Measurements from ENCODE around the gene ZNF75A.

ZNF75A gene

DNA sequence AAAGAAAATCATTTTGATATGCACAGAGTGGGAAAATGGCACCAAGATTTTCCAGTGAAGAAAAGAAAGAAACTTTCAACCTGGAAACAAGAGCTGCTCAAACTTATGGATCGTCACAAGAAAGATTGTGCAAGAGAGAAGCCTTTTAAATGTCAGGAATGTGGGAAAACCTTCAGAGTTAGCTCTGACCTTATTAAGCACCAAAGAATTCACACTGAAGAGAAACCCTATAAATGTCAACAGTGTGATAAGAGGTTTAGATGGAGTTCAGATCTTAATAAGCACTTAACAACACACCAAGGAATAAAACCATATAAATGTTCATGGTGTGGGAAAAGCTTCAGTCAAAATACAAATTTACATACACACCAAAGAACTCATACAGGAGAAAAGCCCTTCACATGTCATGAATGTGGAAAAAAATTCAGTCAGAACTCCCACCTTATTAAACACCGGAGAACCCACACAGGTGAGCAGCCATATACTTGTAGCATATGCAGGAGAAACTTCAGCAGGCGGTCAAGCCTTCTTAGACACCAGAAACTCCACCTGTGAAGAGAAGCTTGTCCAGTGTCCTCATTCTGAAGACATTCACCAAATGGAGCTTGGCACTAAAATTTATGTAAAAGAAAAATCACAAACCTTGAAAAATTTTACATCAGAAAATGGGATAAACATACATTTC lies 12.2 kb downstream of the ZNF75A start:
- no peaks in the 10 kb centered on the region for H3K4me1 Mint-ChIP-seq (ENCODE audit: low read depth)
- H3K27me3 Mint-ChIP-seq (ENCODE audit: low read depth) = no peaks in the 10 kb centered on the region
- H3K36me3 Mint-ChIP-seq (ENCODE audit: low read depth) = peaks cover 72% of the 10 kb centered on the region
- no peak overlapping the region for H3K27ac Mint-ChIP-seq
- no peak for DNase-seq (ENCODE audit: low spot score)
- H3K4me3 Mint-ChIP-seq = no peak overlapping the region
- H3K9me3 Mint-ChIP-seq = peaks cover 83% of the 10 kb centered on the region

- no peak overlapping the region for H3K27ac Mint-ChIP-seq
- peaks cover 62% of the 10 kb centered on the region for H3K9me3 Mint-ChIP-seq
- H3K27me3 Mint-ChIP-seq (ENCODE audit: low read depth) = no peaks in the 10 kb centered on the region
- no peak for DNase-seq (ENCODE audit: low spot score)
- no peaks in the 10 kb centered on the region for H3K4me1 Mint-ChIP-seq (ENCODE audit: low read depth)
- peaks cover 28% of the 10 kb centered on the region for H3K36me3 Mint-ChIP-seq (ENCODE audit: low read depth)
- H3K4me3 Mint-ChIP-seq = no peak overlapping the region
These were observed 16.5 kb downstream of the ZNF75A start for GRCh38 chr16:3321816-3322215.

DNA sequence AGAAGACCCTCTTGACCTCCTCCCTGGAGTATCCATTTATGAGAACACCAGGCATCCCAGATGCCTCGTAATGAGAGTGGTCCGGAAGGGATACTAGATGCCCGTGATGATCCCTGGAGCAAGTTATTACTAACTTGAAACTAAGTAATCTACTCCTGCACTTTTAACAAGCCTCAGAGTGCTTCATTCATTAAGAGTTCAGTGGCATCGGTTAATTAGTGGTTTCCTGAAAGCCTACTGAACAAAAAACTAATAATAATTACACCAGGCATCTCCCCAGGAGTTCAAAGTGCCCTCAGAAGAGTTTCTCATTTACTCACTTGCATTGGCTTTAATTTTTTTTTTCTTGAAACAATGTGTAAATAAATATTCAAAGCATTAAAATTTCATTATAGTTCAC lies 22.2 kb downstream of the ZNF75A start:
- no peaks in the 10 kb centered on the region for H3K4me1 Mint-ChIP-seq (ENCODE audit: low read depth)
- H3K4me3 Mint-ChIP-seq = no peak overlapping the region
- DNase-seq (ENCODE audit: low spot score) = no peak
- no peaks in the 10 kb centered on the region for H3K27me3 Mint-ChIP-seq (ENCODE audit: low read depth)
- H3K36me3 Mint-ChIP-seq (ENCODE audit: low read depth) = no peaks in the 10 kb centered on the region
- peaks cover 40% of the 10 kb centered on the region for H3K9me3 Mint-ChIP-seq
- no peak overlapping the region for H3K27ac Mint-ChIP-seq

GRCh38 chr16:3328104-3328503 lies 22.8 kb downstream of the ZNF75A start:
- H3K27me3 Mint-ChIP-seq (ENCODE audit: low read depth) = no peaks in the 10 kb centered on the region

DNA sequence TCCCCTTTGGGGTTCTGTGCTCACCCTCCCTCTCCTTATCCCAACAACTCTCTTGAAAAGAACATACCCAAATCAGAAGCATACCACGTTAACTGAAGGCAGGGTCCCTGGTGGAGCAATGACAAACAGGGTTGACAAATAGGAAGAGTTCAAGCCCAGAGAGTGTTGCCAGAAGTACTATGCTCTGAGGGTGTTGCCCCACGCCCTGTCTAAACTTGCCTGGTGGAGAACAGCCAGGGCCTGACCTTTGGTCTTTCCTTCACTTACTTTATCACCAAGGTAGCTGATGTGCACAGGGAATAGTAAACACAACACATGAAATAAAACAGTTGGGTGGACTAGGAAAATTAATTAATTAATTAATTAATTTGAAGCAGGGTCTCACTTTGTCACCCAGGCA lies 23.3 kb downstream of the ZNF75A start:
- H3K4me1 Mint-ChIP-seq (ENCODE audit: low read depth) = no peaks in the 10 kb centered on the region
- H3K36me3 Mint-ChIP-seq (ENCODE audit: low read depth) = peaks cover 1% of the 10 kb centered on the region
- H3K27me3 Mint-ChIP-seq (ENCODE audit: low read depth) = no peaks in the 10 kb centered on the region
- H3K9me3 Mint-ChIP-seq = peaks cover 40% of the 10 kb centered on the region
- H3K4me3 Mint-ChIP-seq = no peak overlapping the region
- DNase-seq (ENCODE audit: low spot score) = no peak
- H3K27ac Mint-ChIP-seq = no peak overlapping the region

More at GRCh38 chr16:3328104-3328503, 22.8 kb downstream of the ZNF75A start:
- Mint-ChIP-seq H3K9me3 (peaks cover 40% of the 10 kb centered on the region), H3K27ac (no peak overlapping the region), H3K4me1 (ENCODE audit: low read depth) (no peaks in the 10 kb centered on the region), H3K4me3 (no peak overlapping the region), H3K36me3 (ENCODE audit: low read depth) (no peaks in the 10 kb centered on the region)
- no peak for DNase-seq (ENCODE audit: low spot score)

- DNase-seq (ENCODE audit: low spot score) = no peak
- Mint-ChIP-seq H3K4me1 (ENCODE audit: low read depth) (no peaks in the 10 kb centered on the region), H3K27me3 (ENCODE audit: low read depth) (no peaks in the 10 kb centered on the region), H3K4me3 (no peak overlapping the region), H3K27ac (no peak overlapping the region), H3K36me3 (ENCODE audit: low read depth) (no peaks in the 10 kb centered on the region), H3K9me3 (peaks cover 17% of the 10 kb centered on the region)
These were observed 40.7 kb downstream of the ZNF75A start for GRCh38 chr16:3346041-3346440.

- Mint-ChIP-seq H3K27me3 (ENCODE audit: low read depth) (no peaks in the 10 kb centered on the region), H3K36me3 (ENCODE audit: low read depth) (no peaks in the 10 kb centered on the region), H3K9me3 (peaks cover 23% of the 10 kb centered on the region), H3K4me3 (no peak overlapping the region), H3K4me1 (ENCODE audit: low read depth) (no peaks in the 10 kb centered on the region), H3K27ac (no peak overlapping the region)
- DNase-seq (ENCODE audit: low spot score) = no peak
These were observed 42.3 kb downstream of the ZNF75A start for GRCh38 chr16:3347586-3347985.

GRCh38 chr16:3348547-3349167 lies 43.4 kb downstream of the ZNF75A start:
- no peaks in the 10 kb centered on the region for H3K27me3 Mint-ChIP-seq (ENCODE audit: low read depth)
- no peak overlapping the region for H3K27ac Mint-ChIP-seq

DNA sequence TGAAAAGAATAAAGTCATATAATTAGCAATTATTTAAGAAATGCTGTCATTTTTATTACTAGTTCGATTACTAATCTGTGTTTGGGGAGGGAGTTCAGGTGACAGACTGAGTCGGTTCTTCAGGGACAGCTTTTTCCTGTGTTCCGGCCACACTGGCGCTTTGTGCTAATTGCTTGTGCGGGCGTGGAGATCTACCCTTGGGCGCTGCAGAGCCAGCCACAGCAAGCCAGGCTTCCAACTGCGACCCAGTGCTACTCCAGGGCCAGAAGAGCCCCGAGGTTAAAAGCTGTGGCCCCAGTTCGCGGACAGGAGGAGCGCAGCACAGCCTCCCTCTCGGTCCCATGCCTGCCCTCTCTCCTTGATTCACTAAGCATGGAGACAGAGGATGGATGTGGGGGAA lies 43.9 kb downstream of the ZNF75A start:
- Mint-ChIP-seq H3K27ac (no peak overlapping the region), H3K27me3 (ENCODE audit: low read depth) (no peaks in the 10 kb centered on the region), H3K4me1 (ENCODE audit: low read depth) (no peaks in the 10 kb centered on the region)

More at GRCh38 chr16:3348547-3349167, 43.4 kb downstream of the ZNF75A start:
- Mint-ChIP-seq H3K9me3 (peaks cover 16% of the 10 kb centered on the region), H3K4me3 (no peak overlapping the region), H3K4me1 (ENCODE audit: low read depth) (no peaks in the 10 kb centered on the region), H3K36me3 (ENCODE audit: low read depth) (no peaks in the 10 kb centered on the region)
- no peak for DNase-seq (ENCODE audit: low spot score)

GRCh38 chr16:3355589-3355988 lies 50.3 kb downstream of the ZNF75A start, which contains the start of gene OR2C1:
TSS of gene OR2C1 (plus strand) at chr16:3355889. CDS start at chr16:3355941, 52 bp downstream.
- no peak for DNase-seq (ENCODE audit: low spot score)

More for the DNA sequence above, 43.9 kb downstream of the ZNF75A start:
- DNase-seq (ENCODE audit: low spot score) = no peak
- no peaks in the 10 kb centered on the region for H3K36me3 Mint-ChIP-seq (ENCODE audit: low read depth)
- peaks cover 17% of the 10 kb centered on the region for H3K9me3 Mint-ChIP-seq
- no peak overlapping the region for H3K4me3 Mint-ChIP-seq

DNA sequence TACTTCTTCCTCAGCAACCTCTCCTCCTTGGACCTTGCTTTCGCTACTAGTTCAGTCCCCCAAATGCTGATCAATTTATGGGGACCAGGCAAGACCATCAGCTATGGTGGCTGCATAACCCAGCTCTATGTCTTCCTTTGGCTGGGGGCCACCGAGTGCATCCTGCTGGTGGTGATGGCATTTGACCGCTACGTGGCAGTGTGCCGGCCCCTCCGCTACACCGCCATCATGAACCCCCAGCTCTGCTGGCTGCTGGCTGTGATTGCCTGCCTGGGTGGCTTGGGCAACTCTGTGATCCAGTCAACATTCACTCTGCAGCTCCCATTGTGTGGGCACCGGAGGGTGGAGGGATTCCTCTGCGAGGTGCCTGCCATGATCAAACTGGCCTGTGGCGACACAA lies 50.8 kb downstream of the ZNF75A start:
- peaks cover 46% of the 10 kb centered on the region for H3K9me3 Mint-ChIP-seq
- H3K36me3 Mint-ChIP-seq (ENCODE audit: low read depth) = no peaks in the 10 kb centered on the region
- H3K4me3 Mint-ChIP-seq = no peak overlapping the region
- no peak overlapping the region for H3K27ac Mint-ChIP-seq
- H3K27me3 Mint-ChIP-seq (ENCODE audit: low read depth) = no peaks in the 10 kb centered on the region
- no peak for DNase-seq (ENCODE audit: low spot score)
- H3K4me1 Mint-ChIP-seq (ENCODE audit: low read depth) = no peaks in the 10 kb centered on the region

More at GRCh38 chr16:3355589-3355988, 50.3 kb downstream of the ZNF75A start, which contains the start of gene OR2C1:
- H3K4me1 Mint-ChIP-seq (ENCODE audit: low read depth) = no peaks in the 10 kb centered on the region
- no peaks in the 10 kb centered on the region for H3K36me3 Mint-ChIP-seq (ENCODE audit: low read depth)
- H3K27me3 Mint-ChIP-seq (ENCODE audit: low read depth) = no peaks in the 10 kb centered on the region
- no peak within 1 kb of the TSS for H3K4me3 Mint-ChIP-seq
- H3K27ac Mint-ChIP-seq = no peak within 1 kb of the TSS
- peaks cover 41% of the 10 kb centered on the region for H3K9me3 Mint-ChIP-seq

- Mint-ChIP-seq H3K4me1 (ENCODE audit: low read depth) (no peaks in the 10 kb centered on the region), H3K27ac (no peak overlapping the region), H3K4me3 (no peak overlapping the region), H3K27me3 (ENCODE audit: low read depth) (no peaks in the 10 kb centered on the region), H3K9me3 (peaks cover 51% of the 10 kb centered on the region), H3K36me3 (ENCODE audit: low read depth) (no peaks in the 10 kb centered on the region)
- no peak for DNase-seq (ENCODE audit: low spot score)
These were observed 53.6 kb downstream of the ZNF75A start for GRCh38 chr16:3358871-3359270.

- H3K4me1 Mint-ChIP-seq (ENCODE audit: low read depth) = peaks cover 3% of the 10 kb centered on the region
- H3K36me3 Mint-ChIP-seq (ENCODE audit: low read depth) = peaks cover 9% of the 10 kb centered on the region
- H3K4me3 Mint-ChIP-seq = no peak overlapping the region
- H3K27ac Mint-ChIP-seq = no peak overlapping the region
- no peaks in the 10 kb centered on the region for H3K27me3 Mint-ChIP-seq (ENCODE audit: low read depth)
- H3K9me3 Mint-ChIP-seq = peaks cover 54% of the 10 kb centered on the region
- DNase-seq (ENCODE audit: low spot score) = no peak
These were observed 57.6 kb downstream of the ZNF75A start for GRCh38 chr16:3362931-3363330.

DNA sequence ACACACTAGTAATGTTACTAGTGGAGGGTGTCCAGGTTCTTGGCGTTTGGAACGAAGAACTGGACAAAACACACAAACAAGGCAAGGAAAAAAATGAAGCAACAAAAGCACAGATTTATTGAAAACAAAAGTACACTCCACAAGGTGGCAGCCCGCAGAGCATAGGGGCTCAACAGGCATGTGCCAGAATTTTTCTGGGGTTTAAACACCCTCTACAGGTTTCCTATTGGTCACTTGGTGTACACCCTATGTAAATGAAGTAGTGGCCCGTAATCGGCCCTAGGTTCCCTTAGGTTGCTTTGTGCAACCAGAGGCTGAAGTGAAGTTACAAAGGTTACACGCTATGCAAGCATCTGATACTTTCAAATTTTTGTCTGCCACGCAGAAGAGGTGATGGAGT lies 58.5 kb downstream of the ZNF75A start:
- Mint-ChIP-seq H3K4me3 (no peak overlapping the region), H3K4me1 (ENCODE audit: low read depth) (peaks cover 3% of the 10 kb centered on the region), H3K27me3 (ENCODE audit: low read depth) (no peaks in the 10 kb centered on the region), H3K36me3 (ENCODE audit: low read depth) (peaks cover 9% of the 10 kb centered on the region), H3K9me3 (peaks cover 52% of the 10 kb centered on the region), H3K27ac (no peak overlapping the region)
- DNase-seq (ENCODE audit: low spot score) = no peak
